SH-SY5Y (cell line): Measurements from ENCODE around the gene ASIC4.

Experiments
- GATA2 ChIP-seq: IDR thresholded peaks from 2 replicates; pipeline ENCODE4 v1.6.1; 2011; ENCODE audit warnings: mild to moderate bottlenecking, low read depth, low read length
- GATA3 ChIP-seq: IDR thresholded peaks from 2 replicates; pipeline ENCODE4 v1.6.1; 2011; ENCODE audit warnings: low read depth, mild to moderate bottlenecking, low read length, moderate library complexity

The ASIC4 gene

DNA sequence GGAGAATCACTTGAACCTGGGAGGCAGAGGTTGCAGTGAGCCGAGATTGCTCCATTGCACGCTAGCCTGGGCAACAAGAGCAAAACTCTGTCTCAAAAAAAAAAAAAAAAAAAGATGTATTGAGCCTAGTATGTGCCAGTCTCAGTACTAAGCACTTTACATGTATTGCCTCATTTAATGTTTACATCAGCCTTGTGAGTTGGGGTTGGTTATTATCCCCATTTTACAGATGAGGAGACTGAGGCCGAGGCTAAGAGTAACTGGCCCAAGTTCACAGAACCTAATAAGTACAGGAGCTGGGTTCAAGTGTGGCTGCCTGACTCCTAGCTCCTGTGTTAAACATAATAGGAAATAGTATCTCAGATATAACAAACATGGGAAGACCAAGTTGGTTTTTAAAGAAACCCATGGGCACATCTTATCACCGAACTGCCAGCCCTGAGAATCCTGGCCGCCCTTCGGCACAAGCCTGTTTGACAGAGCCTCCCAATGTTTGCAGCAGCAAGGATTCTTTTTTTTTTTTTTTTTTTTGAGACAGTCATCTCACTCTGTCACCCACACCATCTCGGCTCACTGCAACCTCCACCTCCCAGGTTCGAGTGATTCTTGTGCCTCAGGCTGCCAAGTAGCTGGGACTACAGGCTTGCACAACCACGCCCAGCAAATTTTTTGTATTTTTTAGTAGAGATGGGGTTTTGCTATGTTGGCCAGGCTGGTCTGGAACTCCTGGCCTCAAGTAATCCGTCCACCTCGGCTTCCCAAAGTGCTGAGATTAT is 39.8 kb upstream of the ASIC4 start:
- TF ChIP-seq GATA3 = no peak
- no peak for TF ChIP-seq GATA2

DNA sequence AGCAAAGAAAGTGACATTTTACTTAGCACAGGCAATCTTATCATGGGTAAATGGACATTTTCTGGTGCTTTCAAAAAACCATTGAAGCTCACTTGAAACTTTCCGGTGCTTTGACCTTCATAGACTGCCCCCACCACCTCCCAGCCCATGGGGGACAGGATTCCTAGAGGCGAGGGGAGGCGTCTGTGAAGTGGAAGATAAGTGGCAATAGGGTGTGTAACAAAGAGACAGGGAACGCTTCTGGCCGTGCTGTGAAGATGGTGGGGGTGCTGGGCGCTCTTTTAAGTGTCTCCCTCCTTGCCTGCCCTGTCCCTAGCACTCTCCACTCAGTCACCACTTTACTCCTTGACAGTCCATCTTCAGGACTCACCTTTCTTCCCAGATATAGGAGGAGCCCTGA is 39.0 kb upstream of the ASIC4 start:
- TF ChIP-seq GATA3 (no peak), GATA2 (no peak)

DNA sequence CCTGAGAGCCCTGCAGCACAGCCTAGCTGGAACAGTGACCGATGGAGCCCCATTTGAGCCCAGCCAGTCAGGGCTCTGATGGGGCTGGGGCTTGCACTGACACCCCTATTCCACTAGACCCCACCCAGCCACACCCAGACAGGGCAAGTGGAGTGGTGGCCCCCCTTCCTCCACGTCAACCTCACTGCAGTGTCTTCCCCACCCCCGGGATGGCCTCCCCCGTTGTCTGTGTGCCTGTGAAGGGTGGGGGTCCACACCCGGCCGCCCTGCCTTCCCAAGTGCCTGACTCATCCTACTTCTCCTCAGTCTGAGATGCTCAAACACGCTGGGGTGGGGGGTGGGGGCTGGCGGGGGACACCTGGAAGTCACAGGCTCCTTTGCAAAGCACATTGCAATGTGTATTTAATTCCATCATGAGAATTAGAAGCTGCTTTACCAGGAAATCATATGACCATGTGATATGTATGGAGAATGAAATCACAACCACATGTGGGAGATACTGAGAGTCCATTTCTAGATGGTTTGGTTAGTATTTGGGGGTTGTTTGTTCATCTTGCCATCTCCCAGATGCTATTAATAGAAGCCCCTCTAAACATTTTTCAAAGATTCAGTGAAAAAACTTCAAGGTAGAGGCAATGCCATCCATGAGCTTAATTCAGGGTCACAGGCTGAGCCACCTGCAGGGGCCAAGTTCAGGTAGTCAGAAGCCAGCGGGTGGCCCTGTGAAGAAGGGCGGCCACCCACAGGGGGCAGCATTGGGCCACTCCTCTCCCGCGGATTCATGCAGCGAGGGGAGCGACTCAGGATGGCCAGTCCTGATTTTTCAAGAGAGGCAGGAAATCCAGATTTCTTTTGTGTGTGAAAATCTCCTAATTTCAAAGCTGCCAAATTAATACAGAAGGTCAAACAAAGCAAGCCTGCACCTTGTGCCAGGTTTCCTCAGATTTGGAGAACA is 38.3 kb upstream of the ASIC4 start:
- TF ChIP-seq GATA2 (no peak), GATA3 (no peak)

DNA sequence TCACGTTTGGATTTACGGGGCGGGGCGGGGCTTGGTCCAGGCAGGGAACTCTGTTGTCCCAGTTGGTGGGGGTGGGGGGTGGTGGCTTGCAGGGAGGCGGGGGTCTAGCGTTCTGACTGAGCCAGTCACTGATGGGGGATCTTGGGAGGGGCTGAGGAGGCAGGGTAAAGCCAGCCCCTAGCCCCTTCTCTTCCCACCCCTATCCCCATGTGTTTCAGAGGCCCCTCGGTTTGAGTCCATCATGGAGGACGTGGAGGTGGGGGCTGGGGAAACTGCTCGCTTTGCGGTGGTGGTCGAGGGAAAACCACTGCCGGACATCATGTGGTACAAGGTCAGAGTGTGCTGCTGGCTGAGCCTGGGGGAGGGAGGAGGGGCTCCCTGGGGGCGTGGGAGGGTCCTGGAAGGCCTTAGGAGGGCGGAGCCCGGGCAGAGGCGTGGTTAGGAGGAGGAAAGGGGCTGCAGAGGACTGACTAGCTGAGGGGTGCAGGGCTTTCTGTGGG is 37.6 kb upstream of the ASIC4 start:
- no peak for TF ChIP-seq GATA2
- no peak for TF ChIP-seq GATA3

DNA sequence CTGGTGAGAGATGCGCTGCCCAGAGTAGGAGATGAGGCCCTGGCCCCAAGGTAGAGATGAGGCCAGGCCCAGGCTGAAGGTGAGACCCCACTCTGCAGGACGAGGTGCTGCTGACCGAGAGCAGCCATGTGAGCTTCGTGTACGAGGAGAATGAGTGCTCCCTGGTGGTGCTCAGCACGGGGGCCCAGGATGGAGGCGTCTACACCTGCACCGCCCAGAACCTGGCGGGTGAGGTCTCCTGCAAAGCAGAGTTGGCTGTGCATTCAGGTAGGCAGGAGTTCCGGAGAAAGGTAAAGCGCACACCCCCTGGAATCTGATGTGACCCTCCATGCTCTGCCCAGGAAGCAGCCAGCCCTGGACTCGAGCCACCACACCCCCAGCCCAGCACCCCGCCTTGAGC is 37.1 kb upstream of the ASIC4 start:
- no peak for TF ChIP-seq GATA2
- no peak for TF ChIP-seq GATA3

DNA sequence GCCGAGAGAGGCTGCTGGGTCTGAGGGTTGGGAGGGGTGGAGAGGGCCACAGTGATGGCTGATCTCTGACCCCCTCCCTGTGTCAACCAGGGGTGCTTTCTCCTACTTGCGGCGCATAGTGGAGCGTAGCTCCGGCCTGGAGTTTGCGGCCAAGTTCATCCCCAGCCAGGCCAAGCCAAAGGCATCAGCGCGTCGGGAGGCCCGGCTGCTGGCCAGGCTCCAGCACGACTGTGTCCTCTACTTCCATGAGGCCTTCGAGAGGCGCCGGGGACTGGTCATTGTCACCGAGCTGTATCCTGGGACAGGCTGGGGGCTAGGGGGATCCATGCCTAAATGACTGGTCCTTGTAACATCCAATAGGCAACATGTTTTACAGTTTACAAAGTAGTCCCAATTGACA is 36.5 kb upstream of the ASIC4 start:
- TF ChIP-seq GATA2 (no peak), GATA3 (no peak)

DNA sequence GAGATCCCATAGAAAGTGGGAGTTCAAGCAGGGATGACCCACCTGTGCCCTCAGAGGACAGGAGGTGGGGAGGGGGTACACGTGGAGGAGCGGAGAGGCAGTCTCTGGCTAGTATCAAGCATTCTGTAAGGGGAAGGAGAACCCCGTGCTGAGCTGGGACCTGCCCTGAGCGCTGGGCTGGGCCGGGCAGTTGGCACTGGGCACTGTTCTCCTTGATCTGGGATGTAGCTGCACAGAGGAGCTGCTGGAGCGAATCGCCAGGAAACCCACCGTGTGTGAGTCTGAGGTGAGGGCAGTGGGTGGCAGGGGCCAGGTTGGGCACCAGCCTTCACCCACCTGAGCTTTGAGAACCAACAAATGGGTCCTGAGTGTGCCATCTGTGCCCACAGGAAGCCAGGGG is 35.4 kb upstream of the ASIC4 start:
- no peak for TF ChIP-seq GATA2
- no peak for TF ChIP-seq GATA3

DNA sequence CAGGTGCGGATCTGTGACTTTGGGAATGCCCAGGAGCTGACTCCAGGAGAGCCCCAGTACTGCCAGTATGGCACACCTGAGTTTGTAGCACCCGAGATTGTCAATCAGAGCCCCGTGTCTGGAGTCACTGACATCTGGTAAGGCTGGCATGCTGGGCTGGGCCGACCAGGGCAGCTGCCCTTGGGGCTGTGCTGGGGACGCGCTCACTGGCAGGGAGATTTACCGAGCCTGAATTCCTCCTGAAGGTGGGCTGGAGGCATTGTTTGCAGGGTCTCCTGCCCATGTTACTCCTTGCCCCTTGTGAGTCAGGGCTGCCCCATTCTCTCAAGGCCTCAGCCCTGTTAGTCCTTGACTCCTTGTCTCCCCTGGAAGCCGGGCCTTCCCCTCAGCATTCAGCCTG is 34.3 kb upstream of the ASIC4 start:
- no peak for TF ChIP-seq GATA2
- TF ChIP-seq GATA3 = no peak

DNA sequence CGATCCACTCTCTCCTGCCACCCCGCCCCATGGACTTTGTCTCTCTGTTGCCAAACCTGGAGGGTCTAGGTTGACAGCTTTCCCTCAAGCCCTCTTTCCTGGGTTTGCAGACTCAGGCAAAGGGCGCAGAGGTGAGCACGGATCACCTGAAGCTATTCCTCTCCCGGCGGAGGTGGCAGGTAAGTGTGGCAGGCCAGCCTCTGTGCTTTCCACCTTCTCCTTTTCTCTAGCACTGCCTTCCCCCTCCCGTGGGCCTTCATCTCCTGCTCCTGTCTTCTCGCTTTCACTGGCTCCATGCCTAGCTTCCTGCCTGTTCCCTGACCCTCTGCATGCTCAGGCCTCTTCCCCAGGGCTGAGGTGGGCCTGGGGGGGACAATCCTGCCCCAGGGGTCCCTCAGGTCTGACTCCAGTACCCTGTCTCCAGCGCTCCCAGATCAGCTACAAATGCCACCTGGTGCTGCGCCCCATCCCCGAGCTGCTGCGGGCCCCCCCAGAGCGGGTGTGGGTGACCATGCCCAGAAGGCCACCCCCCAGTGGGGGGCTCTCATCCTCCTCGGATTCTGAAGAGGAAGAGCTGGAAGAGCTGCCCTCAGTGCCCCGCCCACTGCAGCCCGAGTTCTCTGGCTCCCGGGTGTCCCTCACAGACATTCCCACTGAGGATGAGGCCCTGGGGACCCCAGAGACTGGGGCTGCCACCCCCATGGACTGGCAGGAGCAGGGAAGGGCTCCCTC is 31.4 kb upstream of the ASIC4 start:
- TF ChIP-seq GATA3 (no peak), GATA2 (no peak)

DNA sequence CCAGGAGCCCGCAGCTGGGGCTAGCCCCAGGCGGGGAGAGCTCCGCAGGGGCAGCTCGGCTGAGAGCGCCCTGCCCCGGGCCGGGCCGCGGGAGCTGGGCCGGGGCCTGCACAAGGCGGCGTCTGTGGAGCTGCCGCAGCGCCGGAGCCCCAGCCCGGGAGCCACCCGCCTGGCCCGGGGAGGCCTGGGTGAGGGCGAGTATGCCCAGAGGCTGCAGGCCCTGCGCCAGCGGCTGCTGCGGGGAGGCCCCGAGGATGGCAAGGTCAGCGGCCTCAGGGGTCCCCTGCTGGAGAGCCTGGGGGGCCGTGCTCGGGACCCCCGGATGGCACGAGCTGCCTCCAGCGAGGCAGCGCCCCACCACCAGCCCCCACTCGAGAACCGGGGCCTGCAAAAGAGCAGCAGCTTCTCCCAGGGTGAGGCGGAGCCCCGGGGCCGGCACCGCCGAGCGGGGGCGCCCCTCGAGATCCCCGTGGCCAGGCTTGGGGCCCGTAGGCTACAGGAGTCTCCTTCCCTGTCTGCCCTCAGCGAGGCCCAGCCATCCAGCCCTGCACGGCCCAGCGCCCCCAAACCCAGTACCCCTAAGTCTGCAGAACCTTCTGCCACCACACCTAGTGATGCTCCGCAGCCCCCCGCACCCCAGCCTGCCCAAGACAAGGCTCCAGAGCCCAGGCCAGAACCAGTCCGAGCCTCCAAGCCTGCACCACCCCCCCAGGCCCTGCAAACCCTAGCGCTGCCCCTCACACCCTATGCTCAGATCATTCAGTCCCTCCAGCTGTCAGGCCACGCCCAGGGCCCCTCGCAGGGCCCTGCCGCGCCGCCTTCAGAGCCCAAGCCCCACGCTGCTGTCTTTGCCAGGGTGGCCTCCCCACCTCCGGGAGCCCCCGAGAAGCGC is 30.6 kb upstream of the ASIC4 start:
- no peak for TF ChIP-seq GATA3
- no peak for TF ChIP-seq GATA2

DNA sequence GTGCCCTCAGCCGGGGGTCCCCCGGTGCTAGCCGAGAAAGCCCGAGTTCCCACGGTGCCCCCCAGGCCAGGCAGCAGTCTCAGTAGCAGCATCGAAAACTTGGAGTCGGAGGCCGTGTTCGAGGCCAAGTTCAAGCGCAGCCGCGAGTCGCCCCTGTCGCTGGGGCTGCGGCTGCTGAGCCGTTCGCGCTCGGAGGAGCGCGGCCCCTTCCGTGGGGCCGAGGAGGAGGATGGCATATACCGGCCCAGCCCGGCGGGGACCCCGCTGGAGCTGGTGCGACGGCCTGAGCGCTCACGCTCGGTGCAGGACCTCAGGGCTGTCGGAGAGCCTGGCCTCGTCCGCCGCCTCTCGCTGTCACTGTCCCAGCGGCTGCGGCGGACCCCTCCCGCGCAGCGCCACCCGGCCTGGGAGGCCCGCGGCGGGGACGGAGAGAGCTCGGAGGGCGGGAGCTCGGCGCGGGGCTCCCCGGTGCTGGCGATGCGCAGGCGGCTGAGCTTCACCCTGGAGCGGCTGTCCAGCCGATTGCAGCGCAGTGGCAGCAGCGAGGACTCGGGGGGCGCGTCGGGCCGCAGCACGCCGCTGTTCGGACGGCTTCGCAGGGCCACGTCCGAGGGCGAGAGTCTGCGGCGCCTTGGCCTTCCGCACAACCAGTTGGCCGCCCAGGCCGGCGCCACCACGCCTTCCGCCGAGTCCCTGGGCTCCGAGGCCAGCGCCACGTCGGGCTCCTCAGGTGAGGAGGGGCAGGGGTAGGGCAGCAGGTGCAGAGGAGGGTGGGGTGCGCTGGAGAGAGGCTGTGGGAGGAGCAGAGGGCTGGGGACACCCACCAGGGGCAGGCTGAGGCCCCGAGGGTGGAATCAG is 29.7 kb upstream of the ASIC4 start:
- TF ChIP-seq GATA2 (no peak), GATA3 (no peak)

DNA sequence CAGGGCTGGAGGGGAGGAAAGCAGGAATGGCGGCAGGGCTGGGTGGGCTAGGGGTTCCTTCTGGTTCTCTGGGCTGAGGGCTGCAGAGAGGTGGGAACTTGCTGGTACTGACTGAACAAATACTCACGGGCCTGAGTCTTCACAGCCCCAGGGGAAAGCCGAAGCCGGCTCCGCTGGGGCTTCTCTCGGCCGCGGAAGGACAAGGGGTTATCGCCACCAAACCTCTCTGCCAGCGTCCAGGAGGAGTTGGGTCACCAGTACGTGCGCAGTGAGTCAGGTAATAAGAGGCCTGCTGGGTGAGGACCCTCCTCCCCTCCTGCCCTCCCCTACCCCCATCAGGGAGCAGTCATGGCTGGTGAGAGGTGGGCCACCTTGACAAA is 29.1 kb upstream of the ASIC4 start:
- TF ChIP-seq GATA3 (no peak), GATA2 (no peak)
